A172 (cell line): ENCODE results near the gene CASP8AP2. TPM values are rescaled to one million over a fixed set of nuclear protein-coding genes. Genes with fewer than 3 reads are reported as not detected.
"Not testable (repeated sequence)": the region's sequence is repeated elsewhere in the genome, so short reads cannot be mapped to it uniquely, and the experiment has no call there.

Experiments used
- DNase-seq: peaks from one replicate; pipeline ENCODE4 v3.0.0-alpha.2; 2015; ENCODE audit warnings: low spot score
- total RNA-seq: library from RNA; depleted of rRNA; stranded (reverse); fragments of >200 nt; shearing (Covaris generic); gene quantifications from 2 replicates; pipeline ENCODE4 v1.2.3, GENCODE V29; 2014; rRNA removed

The CASP8AP2 gene
- total RNA-seq, 1 experiment from 2014 or later, result 16.9 TPM

GRCh38 chr6:89887452-89888137, 57.9 kb downstream of the CASP8AP2 start:
- no peak for DNase-seq

- DNase-seq, result no peak
Observed at GRCh38 chr6:89888138-89888514, 58.4 kb downstream of the CASP8AP2 start.

GRCh38 chr6:89888871-89889270, 59.2 kb downstream of the CASP8AP2 start:
- DNase-seq, result no peak

GRCh38 chr6:89890845-89891528, 61.3 kb downstream of the CASP8AP2 start:
- DNase-seq, result not testable (repeated sequence)

- DNase-seq, result not testable (repeated sequence)
Observed at GRCh38 chr6:89892577-89892976, 62.9 kb downstream of the CASP8AP2 start.

GRCh38 chr6:89894169-89894568, 64.5 kb downstream of the CASP8AP2 start, which contains the start of gene GJA10:
TSS of gene GJA10 (plus strand) at chr6:89894469. CDS start at chr6:89894469, 0 bp downstream.
- no peak for DNase-seq

GRCh38 chr6:89895276-89895874, 65.7 kb downstream of the CASP8AP2 start:
- DNase-seq, result peak; percentile 56

- not testable (repeated sequence) for DNase-seq
Observed at GRCh38 chr6:89910001-89910901, 80.6 kb downstream of the CASP8AP2 start.

- no peak for DNase-seq
Observed at GRCh38 chr6:89910902-89911240, 81.2 kb downstream of the CASP8AP2 start.

GRCh38 chr6:89916136-89916920, 86.6 kb downstream of the CASP8AP2 start:
- DNase-seq, result no peak

GRCh38 chr6:89917216-89917615, 87.5 kb downstream of the CASP8AP2 start:
- no peak for DNase-seq

- DNase-seq, result no peak
Observed at GRCh38 chr6:89917801-89918366, 88.2 kb downstream of the CASP8AP2 start.

Other genes starting within 250 kb of the CASP8AP2 start
- 38.3 and 40.4 TPM in 2 replicates for gene LYRM2, start 191.1 kb upstream of the CASP8AP2 start, total RNA-seq
- gene MDN1, start 10.1 kb upstream of the CASP8AP2 start, total RNA-seq, result 7.1 and 15.3 TPM in 2 replicates
- not detected in 2 replicates for gene GJA10, start 64.6 kb downstream of the CASP8AP2 start, total RNA-seq